ENCODE data around the gene MFRP.

The MFRP gene

DNA sequence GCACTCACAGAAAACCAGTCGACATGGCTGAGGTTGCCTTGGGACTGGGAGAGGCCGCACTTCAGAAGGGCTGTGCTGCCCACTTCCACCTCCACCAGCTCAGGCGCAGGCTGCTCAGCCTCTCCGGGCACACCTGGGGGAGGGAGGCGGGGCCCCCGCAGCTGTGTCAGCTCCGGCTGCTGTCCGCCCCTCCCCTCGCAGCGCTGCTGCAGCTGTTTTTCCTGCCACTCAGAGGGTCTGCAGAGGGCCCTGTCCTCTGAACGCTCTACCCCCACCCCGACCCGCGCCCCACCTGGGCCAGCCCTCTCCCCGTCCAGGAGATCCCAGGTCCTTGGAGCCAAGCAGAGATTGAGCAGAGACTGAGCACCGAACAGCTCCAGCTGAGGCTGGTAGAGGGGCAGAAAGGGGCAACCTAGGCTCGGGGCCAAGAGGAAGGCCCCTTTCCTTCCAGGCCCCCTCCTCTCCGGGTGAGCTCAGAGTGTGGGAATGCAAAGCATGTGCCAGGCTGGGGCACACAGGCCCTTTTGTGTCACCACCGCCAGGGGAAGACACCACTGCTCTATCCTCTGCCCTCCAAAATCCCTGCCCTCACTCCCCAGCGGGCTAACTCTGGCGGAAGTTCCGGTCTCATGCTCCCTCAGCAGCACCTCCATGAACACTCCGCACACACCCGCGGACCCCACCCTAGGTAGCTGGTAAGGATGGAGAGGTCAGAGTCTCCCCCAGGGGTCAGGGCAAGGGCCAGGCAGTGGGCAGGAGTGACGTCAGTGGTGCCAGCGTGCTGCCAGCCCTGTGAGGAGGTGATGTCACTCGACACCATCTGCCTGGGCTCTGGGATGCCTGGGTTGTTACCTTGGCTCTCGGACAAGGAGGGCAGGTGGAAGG lies 31.1 kb downstream of the MFRP start:
- in situ Hi-C loops (cut with HindIII; ENCODE audit: low sequenced_read_pairs) = no loop called here
- H3K4me3 ChIP-seq (ENCODE audit: low read depth, low read length) = peak overlapping the region; percentile 56
- no peak for DNase-seq (ENCODE audit: low read depth)
- TF ChIP-seq, protein P1, sequence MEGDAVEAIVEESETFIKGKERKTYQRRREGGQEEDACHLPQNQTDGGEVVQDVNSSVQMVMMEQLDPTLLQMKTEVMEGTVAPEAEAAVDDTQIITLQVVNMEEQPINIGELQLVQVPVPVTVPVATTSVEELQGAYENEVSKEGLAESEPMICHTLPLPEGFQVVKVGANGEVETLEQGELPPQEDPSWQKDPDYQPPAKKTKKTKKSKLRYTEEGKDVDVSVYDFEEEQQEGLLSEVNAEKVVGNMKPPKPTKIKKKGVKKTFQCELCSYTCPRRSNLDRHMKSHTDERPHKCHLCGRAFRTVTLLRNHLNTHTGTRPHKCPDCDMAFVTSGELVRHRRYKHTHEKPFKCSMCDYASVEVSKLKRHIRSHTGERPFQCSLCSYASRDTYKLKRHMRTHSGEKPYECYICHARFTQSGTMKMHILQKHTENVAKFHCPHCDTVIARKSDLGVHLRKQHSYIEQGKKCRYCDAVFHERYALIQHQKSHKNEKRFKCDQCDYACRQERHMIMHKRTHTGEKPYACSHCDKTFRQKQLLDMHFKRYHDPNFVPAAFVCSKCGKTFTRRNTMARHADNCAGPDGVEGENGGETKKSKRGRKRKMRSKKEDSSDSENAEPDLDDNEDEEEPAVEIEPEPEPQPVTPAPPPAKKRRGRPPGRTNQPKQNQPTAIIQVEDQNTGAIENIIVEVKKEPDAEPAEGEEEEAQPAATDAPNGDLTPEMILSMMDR (IDR thresholded peaks at IDR 0.05; ENCODE audit: low read depth, low read length, missing control alignments) = no peak

DNA sequence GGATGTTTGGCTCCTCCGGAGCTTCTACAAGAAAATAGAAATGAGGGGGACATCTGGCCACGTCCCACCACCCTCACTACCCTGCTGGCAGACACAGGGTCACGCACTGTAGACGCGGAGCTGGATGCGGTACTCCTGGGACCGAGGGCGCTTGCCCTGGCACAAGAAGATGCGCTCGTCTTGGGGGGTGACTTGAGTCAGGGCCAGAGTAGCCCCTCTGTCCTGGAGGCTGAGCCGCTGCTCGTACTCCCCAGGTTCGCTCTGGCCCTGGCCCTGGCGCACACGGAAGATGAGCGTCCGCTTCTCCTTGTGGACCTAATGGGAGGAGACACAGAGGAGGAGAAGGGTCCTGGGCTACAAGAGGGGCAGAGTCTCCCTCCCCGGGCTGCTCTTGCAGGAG lies 31.8 kb downstream of the MFRP start:
- no peak for DNase-seq (ENCODE audit: low read depth)
- in situ Hi-C loops (cut with HindIII; ENCODE audit: low sequenced_read_pairs) = no loop called here
- TF ChIP-seq, protein P1 (IDR thresholded peaks at IDR 0.05; ENCODE audit: low read depth, low read length, missing control alignments) = no peak
- no peak overlapping the region for H3K4me3 ChIP-seq (ENCODE audit: low read depth, low read length)

GRCh38 chr11:119310682-119311052 lies 35.8 kb downstream of the MFRP start:
- TF ChIP-seq, protein P1 (IDR thresholded peaks at IDR 0.05; ENCODE audit: low read depth, low read length, missing control alignments) = no peak
- DNase-seq (ENCODE audit: low read depth) = no peak
- in situ Hi-C loops (cut with HindIII; ENCODE audit: low sequenced_read_pairs) = no loop called here
- H3K4me3 ChIP-seq (ENCODE audit: low read depth, low read length) = no peak overlapping the region

GRCh38 chr11:119309953-119310681 lies 36.4 kb downstream of the MFRP start:
- no peak for DNase-seq (ENCODE audit: low read depth)
- no peak overlapping the region for H3K4me3 ChIP-seq (ENCODE audit: low read depth, low read length)
- TF ChIP-seq, protein P1 (IDR thresholded peaks at IDR 0.05; ENCODE audit: low read depth, low read length, missing control alignments) = no peak
- in situ Hi-C loops (cut with HindIII; ENCODE audit: low sequenced_read_pairs) = no loop called here

GRCh38 chr11:119309411-119309810 lies 37.1 kb downstream of the MFRP start:
- in situ Hi-C loops (cut with HindIII; ENCODE audit: low sequenced_read_pairs) = no loop called here
- TF ChIP-seq, protein P1 (IDR thresholded peaks at IDR 0.05; ENCODE audit: low read depth, low read length, missing control alignments) = no peak
- H3K4me3 ChIP-seq (ENCODE audit: low read depth, low read length) = no peak overlapping the region
- no peak for DNase-seq (ENCODE audit: low read depth)

DNA sequence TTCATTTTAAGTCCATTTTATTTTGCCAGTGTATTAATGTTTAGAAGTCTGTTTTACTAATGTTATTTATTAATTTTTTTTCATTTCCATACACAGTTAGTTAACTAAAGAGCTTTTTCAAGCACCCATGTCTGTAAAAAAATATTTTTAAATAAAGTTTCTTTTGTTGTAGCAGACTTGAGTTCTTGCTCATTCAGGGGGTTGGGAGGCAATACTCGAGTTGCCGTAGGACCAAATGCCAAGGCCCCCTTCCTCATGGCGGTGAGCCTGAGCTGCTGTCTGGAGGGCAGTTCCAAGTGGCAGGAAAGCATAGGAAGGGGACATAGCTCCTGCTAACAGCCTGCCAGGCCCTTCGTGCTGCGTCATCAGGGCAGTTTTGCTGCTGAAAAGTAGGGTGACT lies 38.5 kb downstream of the MFRP start:
- TF ChIP-seq, protein P1 (IDR thresholded peaks at IDR 0.05; ENCODE audit: low read depth, low read length, missing control alignments) = no peak
- H3K4me3 ChIP-seq (ENCODE audit: low read depth, low read length) = no peak overlapping the region
- DNase-seq (ENCODE audit: low read depth) = no peak
- in situ Hi-C loops (cut with HindIII; ENCODE audit: low sequenced_read_pairs) = no loop called here
